RWPE1 (cell line): ENCODE results near the gene AFG1L.
"Not testable (repeated sequence)": the region's sequence is repeated elsewhere in the genome, so short reads cannot be mapped to it uniquely, and the experiment has no call there.

Experiments
- CTCF ChIA-PET: fragments of 350-600 bp; sonication (Branson Sonifier 250); formaldehyde crosslinking; extraction: SDS; loops from one replicate; lab custom pipeline; 2021; lab: Yijun Ruan, JAX
- POLR2A ChIA-PET: fragments of 400-600 bp; formaldehyde crosslinking; extraction: SDS; loops from one replicate; lab custom pipeline; 2020; ENCODE audit warnings: antibody characterized with exemption; ENCODE audit not compliant: low non-redundant PET; lab: Yijun Ruan, JAX
- DNase-seq: peaks from one replicate; pipeline ENCODE4 v3.0.0; 2012; ENCODE audit warnings: low spot score
- H3K27ac ChIP-seq: fragments of 450-650 bp; 2 replicates; pipeline ENCODE4 v1.5.1; 2017
- CTCF ChIP-seq: fragments of 450-650 bp; conservative IDR thresholded peaks from 2 replicates; pipeline ENCODE4 v1.5.1; 2017; ENCODE audit warnings: low read depth, mild to moderate bottlenecking

Gene AFG1L

GRCh38 chr6:108535114-108535742 lies 240.4 kb downstream of the AFG1L start:
- no peak for TF ChIP-seq CTCF
- ChIA-PET CTCF (interaction anchor here (0.6 kb wide), 1 partner anchor 8 kb away, joined by 3 read pairs; no protein-coding TSS in a partner anchor), POLR2A (no interaction called here)
- H3K27ac ChIP-seq, result no peak overlapping the region
- no peak for DNase-seq

- H3K27ac ChIP-seq, POLR2A ChIA-PET, DNase-seq: not testable (repeated sequence)
- CTCF ChIA-PET, result interaction anchor here (0.6 to 0.7 kb wide), 2 partner anchors 9 to 38 kb away, joined by 3 to 4 read pairs; no protein-coding TSS in a partner anchor
Observed at GRCh38 chr6:108535920-108536535, 241.2 kb downstream of the AFG1L start.

GRCh38 chr6:108541843-108542759 lies 247.2 kb downstream of the AFG1L start:
- ChIA-PET POLR2A (no interaction called here), CTCF (interaction anchor here (0.6 to 1.8 kb wide), 16 partner anchors 9 to 825 kb away, joined by 3 to 21 read pairs (median 4); partner anchors contain the start of gene ARMC2)
- peak; percentile 79 for TF ChIP-seq CTCF
- DNase-seq, result peak; percentile 74
- H3K27ac ChIP-seq, result no peak overlapping the region

GRCh38 chr6:108543175-108543940 lies 248.5 kb downstream of the AFG1L start:
- DNase-seq, result no peak
- TF ChIP-seq CTCF, result no peak
- CTCF ChIA-PET, result interaction anchor here (1.8 to 2.1 kb wide), 2 partner anchors 350 kb away, joined by 5 to 21 read pairs; no protein-coding TSS in a partner anchor
- H3K27ac ChIP-seq, result no peak overlapping the region
- POLR2A ChIA-PET, result no interaction called here

- TF ChIP-seq CTCF, result no peak
- POLR2A ChIA-PET, result no interaction called here
- CTCF ChIA-PET, result interaction anchor here (1.8 to 2.1 kb wide), 2 partner anchors 293 to 349 kb away, joined by 5 to 6 read pairs; no protein-coding TSS in a partner anchor
- DNase-seq, result no peak
- no peak overlapping the region for H3K27ac ChIP-seq
Observed at GRCh38 chr6:108544606-108545005, 249.8 kb downstream of the AFG1L start.
